GM11168 (cell line): ENCODE measurements around the gene DNM1.
"Not testable (repeated sequence)": the region's sequence is repeated elsewhere in the genome, so short reads cannot be mapped to it uniquely, and the experiment has no call there.

Experiments
- in situ Hi-C: fragments of 300-500 bp; cut with MboI; formaldehyde crosslinking; loops from one replicate; pipeline ENCODE4 v1.12.0; 2022; ENCODE audit warnings: low sequenced_read_pairs; ENCODE audit not compliant: unreplicated experiment

The DNM1 gene

DNA sequence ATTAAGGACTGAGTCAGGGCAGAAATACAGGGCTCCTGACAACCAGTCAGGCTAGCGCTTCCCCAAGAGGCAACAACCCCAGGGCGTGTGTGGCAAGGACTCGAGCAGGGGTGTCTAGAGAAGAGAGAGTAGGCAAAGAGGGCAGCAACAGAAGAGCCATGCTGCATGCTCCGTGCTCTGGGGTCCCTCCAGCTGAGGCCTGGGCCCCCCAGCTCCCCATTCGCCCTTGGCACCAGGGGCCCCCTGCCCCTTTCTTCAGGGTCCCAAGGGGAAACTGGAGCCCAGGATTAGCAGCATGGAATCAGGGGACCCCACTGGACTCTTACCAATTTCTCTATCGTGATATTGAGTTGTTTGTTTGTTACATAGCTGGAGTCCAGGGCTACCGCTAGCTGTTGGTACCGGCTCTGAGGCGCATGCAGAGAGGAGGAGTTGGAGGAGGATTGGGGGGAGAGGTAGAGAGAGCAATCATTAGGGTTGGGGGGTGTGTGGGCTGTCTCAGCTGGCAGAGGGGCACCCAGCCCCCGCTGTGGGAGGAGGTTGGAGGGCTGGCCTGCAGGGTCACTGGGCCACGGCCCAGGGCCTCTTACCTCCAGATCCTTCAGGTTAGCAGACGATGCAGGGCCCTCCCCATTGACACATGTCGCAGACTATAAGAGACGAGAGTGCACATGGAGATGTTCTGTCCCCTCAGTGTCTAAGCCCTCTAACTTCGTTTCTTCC, 63.9 kb downstream of the DNM1 start:
- in situ Hi-C loops = no loop called here

- in situ Hi-C loops = no loop called here
Observed at GRCh38 chr9:128271112-128271511, 67.9 kb downstream of the DNM1 start.

DNA sequence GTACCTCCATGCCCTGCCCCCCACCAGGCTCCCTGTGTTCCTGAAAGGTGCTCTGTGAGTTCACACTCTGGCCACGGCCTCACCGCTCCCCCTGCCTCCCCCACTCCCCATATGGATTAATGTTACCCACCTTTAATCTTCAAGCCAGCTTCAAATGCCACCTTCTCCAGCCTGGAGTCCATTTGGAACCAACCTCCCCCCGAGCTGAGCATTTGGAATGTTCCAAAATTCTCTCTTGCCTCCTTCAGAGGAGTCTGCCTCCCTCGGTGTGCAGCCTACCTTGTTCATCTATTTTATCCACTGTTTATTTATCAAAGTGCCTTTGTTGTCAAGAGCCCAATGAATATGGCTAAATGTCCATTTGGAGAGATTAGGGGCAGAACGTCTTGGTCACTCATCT, 68.3 kb downstream of the DNM1 start:
- in situ Hi-C loops = no loop called here

GRCh38 chr9:128274245-128274644, 71.1 kb downstream of the DNM1 start:
- in situ Hi-C loops = no loop called here

DNA sequence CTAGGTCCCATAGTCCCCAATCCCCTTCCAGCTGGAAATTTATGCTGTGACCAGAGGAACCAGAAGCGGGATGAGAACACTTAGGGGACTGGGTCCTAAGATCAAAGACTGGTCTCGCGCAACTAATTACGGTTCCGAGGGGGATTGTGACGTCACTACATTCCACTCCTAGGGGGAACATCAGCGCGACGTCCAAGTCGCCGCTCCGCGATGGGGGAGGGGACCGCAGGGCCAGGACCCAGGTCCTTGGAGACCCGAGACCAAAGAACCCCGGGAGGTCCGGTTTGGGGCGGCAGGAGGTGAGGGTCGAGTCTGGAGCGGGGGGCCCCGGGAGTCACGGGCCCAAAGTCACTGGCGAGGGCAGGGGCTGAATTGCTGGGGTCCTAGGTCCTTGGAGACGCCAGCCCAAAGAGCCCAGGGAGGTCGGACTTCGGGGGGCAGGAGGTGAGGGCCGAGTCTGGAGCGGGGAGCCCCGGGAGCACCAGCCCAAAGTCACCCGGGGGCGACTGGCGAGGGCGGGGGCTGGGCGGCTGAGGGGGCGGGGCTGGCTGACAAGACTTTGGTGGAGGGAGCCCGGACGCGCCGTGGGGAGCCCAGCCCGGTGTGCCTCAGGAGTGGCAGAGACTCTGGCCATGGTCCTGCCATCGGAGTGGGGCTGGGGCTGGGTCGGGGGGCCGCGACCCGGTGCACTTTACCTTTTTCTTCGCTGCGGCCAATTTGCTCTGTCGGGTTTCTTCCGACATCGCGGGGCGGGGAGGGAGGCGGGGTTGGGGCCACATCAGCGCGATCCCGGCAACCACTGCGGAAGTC, 72.2 kb downstream of the DNM1 start, which contains the start of gene GOLGA2:
TSS of gene GOLGA2 (minus strand) at position 810 of the 810 bp plus-strand sequence. CDS start at position 779, 31 bp downstream.
- in situ Hi-C loops = no loop called here

GRCh38 chr9:128276008-128276573, 72.9 kb downstream of the DNM1 start, which contains the start of gene SWI5:
Gene SWI5, plus strand, starts transcription at chr9:128276276.
- in situ Hi-C loops = no loop called here

DNA sequence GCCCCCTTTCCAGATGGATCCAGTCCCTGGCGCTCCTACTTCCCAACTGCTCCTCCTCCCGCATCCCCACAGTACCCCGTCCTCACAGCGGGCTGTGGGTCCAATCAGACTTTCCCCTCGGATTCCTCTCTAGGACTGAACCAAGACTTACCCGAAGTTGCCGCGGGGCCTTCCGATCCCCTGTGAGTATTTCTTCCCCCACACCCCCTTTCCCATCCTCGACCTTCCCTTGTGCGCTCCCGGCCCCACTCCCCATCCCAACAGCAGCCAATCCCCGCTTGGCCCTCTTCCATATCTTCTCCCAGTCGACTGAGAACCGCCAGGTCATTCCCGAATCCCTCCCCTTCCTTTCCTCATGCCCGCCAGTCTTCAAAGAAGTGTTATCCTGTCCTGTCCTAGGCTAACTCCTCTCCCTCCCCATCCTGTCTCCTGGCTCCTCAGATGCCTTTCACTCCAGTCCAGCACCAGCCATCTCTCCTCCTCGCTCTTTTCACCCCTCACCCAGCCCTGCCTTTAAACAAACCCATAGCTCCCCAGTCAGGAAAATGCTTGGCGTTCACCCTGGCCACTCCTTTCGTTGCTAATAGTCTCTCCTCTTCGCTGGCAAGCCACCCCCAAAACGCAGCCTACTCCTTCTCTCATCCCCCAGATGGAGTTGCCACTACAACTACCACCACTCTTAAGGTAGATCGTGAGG, 73.5 kb downstream of the DNM1 start:
- in situ Hi-C loops = no loop called here

DNA sequence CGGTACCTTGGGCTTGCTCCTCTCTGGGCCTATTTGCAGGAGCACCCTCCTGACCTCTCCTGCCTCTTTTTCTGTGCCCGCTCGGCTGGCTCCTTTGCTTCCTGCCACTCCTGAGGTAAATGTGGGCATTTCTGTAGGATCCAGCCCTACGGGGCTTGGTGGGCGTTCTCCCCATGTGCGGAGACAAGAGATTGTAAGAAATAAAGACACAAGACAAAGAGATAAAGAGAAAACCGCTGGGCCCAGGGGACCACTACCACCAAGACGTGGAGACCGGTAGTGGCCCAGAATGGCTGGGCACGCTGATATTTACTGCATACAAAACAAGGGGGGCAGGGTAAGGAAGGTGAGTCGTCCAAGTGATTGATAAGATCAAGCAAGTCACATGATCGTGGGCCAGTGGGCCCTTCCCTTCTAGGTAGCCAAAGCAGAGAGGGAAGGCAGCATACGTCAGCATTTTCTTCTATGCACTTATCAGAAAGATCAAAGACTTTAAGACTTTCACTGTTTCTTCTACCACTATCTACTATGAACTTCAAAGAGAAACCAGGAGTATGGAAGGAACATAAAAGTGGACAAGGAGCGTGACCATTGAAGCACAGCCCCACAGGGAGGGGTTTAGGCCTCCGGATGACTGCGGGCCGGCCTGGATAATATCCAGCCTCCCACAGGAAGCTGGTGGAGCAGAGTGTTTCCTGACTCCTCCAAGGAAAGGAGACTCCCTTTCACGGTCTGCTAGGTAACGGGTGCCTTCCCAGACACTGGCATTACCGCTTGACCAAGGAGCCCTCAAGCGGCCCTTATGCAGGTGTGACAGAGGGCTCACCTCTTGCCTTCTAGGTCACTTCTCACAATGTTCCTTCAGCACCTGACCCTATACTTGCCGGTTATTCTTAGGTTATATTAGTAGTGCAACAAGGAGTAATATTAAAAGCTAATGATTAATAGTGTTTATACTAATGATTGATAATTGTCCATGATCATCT, 76.2 kb downstream of the DNM1 start:
- in situ Hi-C loops = not testable (repeated sequence)

GRCh38 chr9:128280084-128280622, 77.0 kb downstream of the DNM1 start:
- in situ Hi-C loops = no loop called here

GRCh38 chr9:128282500-128282899, 79.3 kb downstream of the DNM1 start:
- in situ Hi-C loops = no loop called here

- in situ Hi-C loops = no loop called here
Observed at GRCh38 chr9:128285033-128285784, 82.0 kb downstream of the DNM1 start.

- in situ Hi-C loops = no loop called here
Observed at GRCh38 chr9:128286440-128286839, 83.3 kb downstream of the DNM1 start.

GRCh38 chr9:128288273-128289004, 85.3 kb downstream of the DNM1 start:
- in situ Hi-C loops = no loop called here

GRCh38 chr9:128292009-128292408, 88.8 kb downstream of the DNM1 start:
- in situ Hi-C loops = no loop called here

DNA sequence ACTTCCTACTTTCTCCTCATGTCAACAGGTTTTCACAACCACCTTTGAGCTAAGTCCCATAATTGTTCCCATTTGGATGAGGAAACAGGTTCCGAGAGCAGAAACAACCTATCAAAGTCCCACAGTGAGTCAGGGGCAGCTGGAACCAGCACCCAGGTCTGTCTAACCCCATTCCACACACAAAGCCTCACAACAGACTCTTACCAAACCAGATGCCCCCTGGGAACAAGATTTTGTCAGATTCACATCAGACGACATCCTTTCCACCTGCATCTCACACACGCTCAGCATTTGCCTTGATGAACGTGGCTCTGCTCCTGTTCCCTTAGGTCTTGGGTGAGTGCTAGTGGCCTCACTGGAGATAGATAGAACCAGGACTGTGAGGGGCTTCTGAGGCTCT, 89.9 kb downstream of the DNM1 start:
- in situ Hi-C loops = no loop called here

GRCh38 chr9:128294142-128294541, 91.0 kb downstream of the DNM1 start:
- in situ Hi-C loops = no loop called here

DNA sequence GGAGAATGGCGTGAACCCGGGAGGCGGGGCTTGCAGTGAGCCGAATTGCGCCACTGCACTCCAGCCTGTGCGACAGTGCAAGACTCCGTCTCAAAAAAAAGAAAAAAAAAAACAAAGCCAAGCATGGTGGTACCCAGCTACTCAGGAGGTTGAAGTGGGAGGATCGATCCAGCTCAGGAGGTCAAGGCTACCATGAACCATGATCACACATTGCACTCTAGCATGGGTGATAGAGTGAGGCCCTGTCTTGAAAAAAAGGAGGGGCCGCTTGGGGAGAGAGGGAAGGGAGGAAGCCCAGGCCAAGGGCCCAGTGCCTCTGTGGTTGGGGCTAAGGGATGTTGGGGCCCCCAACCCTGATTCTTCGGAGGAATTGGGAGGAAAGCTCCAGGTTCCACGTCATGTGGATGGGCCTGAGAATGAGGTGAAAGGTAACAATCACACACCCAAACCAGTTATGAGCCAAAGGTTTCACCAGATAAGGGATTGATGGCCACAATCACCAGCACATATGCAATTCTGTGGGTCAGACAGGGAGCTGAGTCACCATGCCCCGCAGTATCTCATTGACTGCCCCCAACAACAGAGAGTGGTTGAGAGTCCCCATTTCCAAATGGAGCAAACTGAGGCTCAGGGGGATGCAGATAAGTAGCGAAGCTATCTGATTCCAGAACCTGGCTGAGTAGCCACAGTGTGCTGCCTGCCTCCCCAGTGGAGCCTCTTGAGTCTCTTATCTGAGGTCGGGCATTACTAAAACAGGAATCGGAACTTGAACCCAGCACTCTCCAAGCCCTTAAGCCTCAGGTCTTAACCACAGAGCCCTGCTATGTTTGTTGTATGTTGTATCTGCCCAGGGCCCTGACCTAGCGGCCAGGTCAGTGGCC, 93.4 kb downstream of the DNM1 start:
- in situ Hi-C loops = no loop called here
